ENCODE results near the gene CD99L2. TPM values are rescaled to one million over a fixed set of nuclear protein-coding genes. Genes with fewer than 3 reads are reported as not detected.

Gene CD99L2
- total and polyA plus RNA-seq, 10 of the 15 experiments (the other 5 are each of a cell fraction or from before 2014, with no cell fraction given): 1.1 to 22.9 (median 13.0) TPM

DNA sequence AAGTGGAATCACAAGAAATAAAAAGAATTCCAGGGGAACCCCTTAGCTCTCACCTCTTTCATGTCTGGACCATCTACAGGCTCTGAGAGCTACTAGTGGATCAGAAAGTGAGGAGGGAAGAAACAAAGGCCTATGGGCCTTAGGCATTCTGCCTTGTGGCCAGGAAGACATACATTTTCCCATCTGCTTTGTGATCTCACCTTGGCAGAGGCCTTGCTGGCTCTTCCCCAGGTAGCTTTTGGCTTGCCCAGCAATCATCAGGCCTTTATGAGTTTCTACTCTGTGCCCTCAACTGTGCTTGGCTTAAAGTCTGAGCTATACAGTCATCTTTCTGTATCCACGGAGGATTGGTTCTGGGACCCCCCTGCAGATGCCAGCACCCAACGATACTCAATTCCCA is 28.3 kb upstream of the CD99L2 start:
- Histone ChIP-seq H3K79me2 (ENCODE audit: control insufficient read depth, insufficient read depth, low read length) (no peaks in the 10 kb centered on the region), H3K9me3 (replicated peaks; ENCODE audit: control insufficient read depth, insufficient read depth, low read length) (no peaks in the 10 kb centered on the region), H3K4me2 (ENCODE audit: control insufficient read depth, insufficient read depth) (no peak overlapping the region), H4K20me1 (ENCODE audit: control insufficient read depth, insufficient read depth) (no peaks in the 10 kb centered on the region), H2AFZ (ENCODE audit: control insufficient read depth, low read depth, low read length) (no peak overlapping the region), H3K36me3 (ENCODE audit: control insufficient read depth in 2 of 2, insufficient read depth in 2 of 2, low read length in 1 of 2) (no peaks in the 10 kb centered on the region), H3K27ac (ENCODE audit: control insufficient read depth, insufficient read depth) (no peak overlapping the region), H3K27me3 (replicated peaks in 1 of 2; ENCODE audit: control insufficient read depth in 2 of 2, insufficient read depth in 2 of 2, low read length in 1 of 2) (no peaks in the 10 kb centered on the region), H3K4me1 (ENCODE audit: control insufficient read depth, insufficient read depth, low read length) (no peaks in the 10 kb centered on the region), H3K9ac (ENCODE audit: control insufficient read depth, insufficient read depth, low read length) (no peak overlapping the region), H3K4me3 (no peak overlapping the region)
- CTCF ChIA-PET: no interaction called here
- DNase-seq (ENCODE audit: low read depth, low spot score): no peak
- TF ChIP-seq, protein P1, sequence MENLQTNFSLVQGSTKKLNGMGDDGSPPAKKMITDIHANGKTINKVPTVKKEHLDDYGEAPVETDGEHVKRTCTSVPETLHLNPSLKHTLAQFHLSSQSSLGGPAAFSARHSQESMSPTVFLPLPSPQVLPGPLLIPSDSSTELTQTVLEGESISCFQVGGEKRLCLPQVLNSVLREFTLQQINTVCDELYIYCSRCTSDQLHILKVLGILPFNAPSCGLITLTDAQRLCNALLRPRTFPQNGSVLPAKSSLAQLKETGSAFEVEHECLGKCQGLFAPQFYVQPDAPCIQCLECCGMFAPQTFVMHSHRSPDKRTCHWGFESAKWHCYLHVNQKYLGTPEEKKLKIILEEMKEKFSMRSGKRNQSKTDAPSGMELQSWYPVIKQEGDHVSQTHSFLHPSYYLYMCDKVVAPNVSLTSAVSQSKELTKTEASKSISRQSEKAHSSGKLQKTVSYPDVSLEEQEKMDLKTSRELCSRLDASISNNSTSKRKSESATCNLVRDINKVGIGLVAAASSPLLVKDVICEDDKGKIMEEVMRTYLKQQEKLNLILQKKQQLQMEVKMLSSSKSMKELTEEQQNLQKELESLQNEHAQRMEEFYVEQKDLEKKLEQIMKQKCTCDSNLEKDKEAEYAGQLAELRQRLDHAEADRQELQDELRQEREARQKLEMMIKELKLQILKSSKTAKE (IDR thresholded peaks at IDR 0.05; ENCODE audit: low read depth, poor library complexity, severe bottlenecking): no peak
- no peak for TF ChIP-seq NR2F1 (conservative IDR thresholded peaks at IDR 0.05)
- TF ChIP-seq MEF2B (IDR thresholded peaks at IDR 0.05; ENCODE audit: partially characterized antibody, poor library complexity, severe bottlenecking): no peak
- TF ChIP-seq ZNF274 (IDR thresholded peaks at IDR 0.05; ENCODE audit: insufficient read depth, insufficient read length): no peak
- TF ChIP-seq KDM1A (IDR thresholded peaks at IDR 0.05; ENCODE audit: borderline replicate concordance): no peak
- no peak for TF ChIP-seq NBN (IDR thresholded peaks at IDR 0.05)
- no peak for TF ChIP-seq WRNIP1 (IDR thresholded peaks at IDR 0.05; ENCODE audit: borderline replicate concordance, low read depth, low read length)
- TF ChIP-seq SUPT20H (IDR thresholded peaks at IDR 0.05; ENCODE audit: borderline replicate concordance, control insufficient read depth, low read depth, low read length): no peak
- no peak for TF ChIP-seq SMAD1 (IDR thresholded peaks at IDR 0.05; ENCODE audit: low read depth, partially characterized antibody)
- no peak for TF ChIP-seq IRF4 (IDR thresholded peaks at IDR 0.05; ENCODE audit: low read depth, low read length)
- no peak for TF ChIP-seq BCL11A (IDR thresholded peaks at IDR 0.05; ENCODE audit: low read depth, low read length)
- TF ChIP-seq, protein P2, sequence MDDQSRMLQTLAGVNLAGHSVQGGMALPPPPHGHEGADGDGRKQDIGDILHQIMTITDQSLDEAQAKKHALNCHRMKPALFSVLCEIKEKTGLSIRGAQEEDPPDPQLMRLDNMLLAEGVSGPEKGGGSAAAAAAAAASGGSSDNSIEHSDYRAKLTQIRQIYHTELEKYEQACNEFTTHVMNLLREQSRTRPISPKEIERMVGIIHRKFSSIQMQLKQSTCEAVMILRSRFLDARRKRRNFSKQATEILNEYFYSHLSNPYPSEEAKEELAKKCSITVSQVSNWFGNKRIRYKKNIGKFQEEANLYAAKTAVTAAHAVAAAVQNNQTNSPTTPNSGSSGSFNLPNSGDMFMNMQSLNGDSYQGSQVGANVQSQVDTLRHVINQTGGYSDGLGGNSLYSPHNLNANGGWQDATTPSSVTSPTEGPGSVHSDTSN (IDR thresholded peaks at IDR 0.05; ENCODE audit: insufficient replicate concordance, low read depth, low read length): no peak
- no peak for TF ChIP-seq ZNF207 (IDR thresholded peaks at IDR 0.05; ENCODE audit: borderline replicate concordance)
- no peak for ATAC-seq
- no peak for FAIRE-seq
- SMC1A ChIA-PET (ENCODE audit: uncharacterized antibody, unreplicated experiment): no interaction called here
- no TSS peak for BruUV-seq (replicated peaks)
- intact Hi-C loops (cut with micrococcal nuclease; ENCODE audit: unreplicated experiment) (no loop called here), in situ Hi-C loops (cut with MboI) (no loop called here)
- RAD21 ChIA-PET (ENCODE audit: unreplicated experiment): no interaction called here
- WGBS (ENCODE audit: insufficient coverage, insufficient replicate concordance, low lambda C conversion rate, missing lambda C conversion rate): 49% methylated on average over 2 of the region's 2 CpGs
- POLR2A ChIA-PET: no interaction called here

Measured in GM12878 (cell line).